Transverse colon (tissue), 4 donors: ENCODE results near the gene CDH13. TPM values are rescaled to one million over a fixed set of nuclear protein-coding genes. Genes with fewer than 3 reads are reported as not detected.

Experiments
- DNase-seq: peaks from one replicate; pipeline ENCODE4 v3.0.0-alpha.2; 2019
- H3K27ac ChIP-seq, 4 donors: fragments of 200-600 bp; sonication (generic); 2 replicates each; pipeline ENCODE4 v1.5.1; 2016 to 2018; ENCODE audit warnings: inconsistent platforms in 4 of 4
- H3K27me3 ChIP-seq: fragments of 200-600 bp; sonication (generic); 2 replicates; pipeline ENCODE4 v1.5.1; 2017; ENCODE audit warnings: inconsistent platforms
- H3K36me3 ChIP-seq, 4 donors: fragments of 200-600 bp; sonication (generic); 2 replicates each; pipeline ENCODE4 v1.5.1; 2017 to 2019; ENCODE audit warnings: inconsistent platforms in 4 of 4
- H3K4me1 ChIP-seq, 4 donors: fragments of 200-600 bp; sonication (generic); 2 replicates each; pipeline ENCODE4 v1.5.1; 2017 to 2020; ENCODE audit warnings: inconsistent platforms in 4 of 4
- H3K4me3 ChIP-seq, 4 donors: fragments of 200-600 bp; sonication (generic); 1 replicate in 1 of 4; 2 replicates in 3 of 4; pipeline versions ENCODE4 v1.5.1 to v1.6.1; 2017 to 2019; ENCODE audit warnings: inconsistent platforms in 4 of 4
- H3K9me3 ChIP-seq, 2 donors: fragments of 200-600 bp; sonication (generic); 2 replicates each; pipeline ENCODE4 v1.5.1; 2017 to 2019; ENCODE audit warnings: inconsistent platforms in 2 of 2
- EP300 ChIP-seq: sonication (generic); formaldehyde crosslinking; IDR thresholded peaks from one replicate; pipeline ENCODE4 v1.6.1; 2017; ENCODE audit warnings: antibody characterized with exemption, low read depth
- POLR2A ChIP-seq: fragments of 450-650 bp; IDR thresholded peaks from one replicate; pipeline ENCODE4 v1.6.1; 2016; ENCODE audit warnings: antibody characterized with exemption, mild to moderate bottlenecking, moderate library complexity
- POLR2AphosphoS5 ChIP-seq, 3 donors: sonication (generic); formaldehyde crosslinking; IDR thresholded peaks; one replicate each; pipeline ENCODE4 v1.6.1; 2016; ENCODE audit warnings: antibody characterized with exemption in 3 of 3
- WGBS, 2 donors: methylation state at CpG; one replicate each; pipeline ENCODE4 v1.1.5; 2018; ENCODE audit warnings: low coverage in 1 of 2; 5-methylcytosine and 5-hydroxymethylcytosine counted together
- in situ Hi-C, 4 donors: fragments of 200-750 bp; cut with MboI; loops; one replicate each; pipeline versions ENCODE4 v1.15.0 to v1.15.1; 2017; ENCODE audit warnings: low sequenced_read_pairs in 3 of 4, low pct_ligation_motif_present in 1 of 4, low pct_unique_long_range_greater_than_20kb in 1 of 4
- intact Hi-C: fragments of 100-400 bp; cut with DNase I; formaldehyde crosslinking; loops from one replicate; pipeline ENCODE4 v1.15.1; 2023; ENCODE audit warnings: low total_unique reads
- total RNA-seq, 4 donors: library from RNA; depleted of rRNA; stranded (reverse); fragments of >200 nt; gene quantifications; one replicate each; pipeline ENCODE4 v1.1.0, GENCODE V29; 2016
- TF ChIP-seq, protein P1 (sequence below), 5 experiments: fragments of 200-600 bp in 3 of 5; fragments of 450-650 bp in 2 of 5; sonication (generic) in 3 of 5; IDR thresholded peaks; 1 replicate in 2 of 5; 2 replicates in 3 of 5; pipeline ENCODE4 v1.5.1; 2016 to 2017; ENCODE audit warnings: antibody characterized with exemption in 5 of 5, inconsistent platforms in 3 of 5, mild to moderate bottlenecking in 2 of 5, moderate library complexity in 1 of 5

CDH13 gene
- total RNA-seq, 4 donors from 2014 or later, result 3.8 to 28.1 (median 5.8) TPM

DNA sequence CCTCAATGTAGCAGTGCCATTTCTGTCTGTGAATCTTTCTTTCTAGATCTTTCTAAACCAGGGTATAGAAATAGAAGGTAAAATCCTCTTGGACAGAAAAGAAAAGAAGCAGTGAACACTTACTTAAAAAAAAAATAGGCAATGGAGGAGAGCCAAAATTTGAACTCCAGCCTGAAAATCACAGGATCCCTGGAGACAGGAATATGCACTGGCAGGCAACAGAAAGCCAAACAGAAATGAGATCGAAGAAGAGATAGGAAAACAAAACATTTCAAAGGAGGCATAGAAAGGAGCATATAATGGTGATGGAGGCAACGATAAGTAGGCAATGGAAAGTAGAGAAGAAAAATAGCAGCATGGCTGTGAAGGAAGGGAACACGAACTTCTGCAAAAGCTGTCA, 927.3 kb downstream of the CDH13 start:
- DNase-seq, result no peak
- H3K27me3 ChIP-seq, result no peaks in the 10 kb centered on the region
- H3K36me3 ChIP-seq, result no peaks in the 10 kb centered on the region
- in situ Hi-C loops, result no loop called here
- no peaks in the 10 kb centered on the region for H3K9me3 ChIP-seq
- 55 to 67% methylated on average over 3 of the region's 3 CpGs for WGBS, 2 donors
- intact Hi-C loops, result no loop called here
- no peak overlapping the region for H3K27ac ChIP-seq
- H3K4me3 ChIP-seq, result no peak overlapping the region
- no peaks in the 10 kb centered on the region for H3K4me1 ChIP-seq
- no peak for TF ChIP-seq POLR2A
- TF ChIP-seq, protein P1, sequence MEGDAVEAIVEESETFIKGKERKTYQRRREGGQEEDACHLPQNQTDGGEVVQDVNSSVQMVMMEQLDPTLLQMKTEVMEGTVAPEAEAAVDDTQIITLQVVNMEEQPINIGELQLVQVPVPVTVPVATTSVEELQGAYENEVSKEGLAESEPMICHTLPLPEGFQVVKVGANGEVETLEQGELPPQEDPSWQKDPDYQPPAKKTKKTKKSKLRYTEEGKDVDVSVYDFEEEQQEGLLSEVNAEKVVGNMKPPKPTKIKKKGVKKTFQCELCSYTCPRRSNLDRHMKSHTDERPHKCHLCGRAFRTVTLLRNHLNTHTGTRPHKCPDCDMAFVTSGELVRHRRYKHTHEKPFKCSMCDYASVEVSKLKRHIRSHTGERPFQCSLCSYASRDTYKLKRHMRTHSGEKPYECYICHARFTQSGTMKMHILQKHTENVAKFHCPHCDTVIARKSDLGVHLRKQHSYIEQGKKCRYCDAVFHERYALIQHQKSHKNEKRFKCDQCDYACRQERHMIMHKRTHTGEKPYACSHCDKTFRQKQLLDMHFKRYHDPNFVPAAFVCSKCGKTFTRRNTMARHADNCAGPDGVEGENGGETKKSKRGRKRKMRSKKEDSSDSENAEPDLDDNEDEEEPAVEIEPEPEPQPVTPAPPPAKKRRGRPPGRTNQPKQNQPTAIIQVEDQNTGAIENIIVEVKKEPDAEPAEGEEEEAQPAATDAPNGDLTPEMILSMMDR (IDR thresholded peaks at IDR 0.05), result no peak
- TF ChIP-seq EP300, result no peak
- TF ChIP-seq POLR2AphosphoS5 (IDR thresholded peaks at IDR 0.05), result no peak

DNA sequence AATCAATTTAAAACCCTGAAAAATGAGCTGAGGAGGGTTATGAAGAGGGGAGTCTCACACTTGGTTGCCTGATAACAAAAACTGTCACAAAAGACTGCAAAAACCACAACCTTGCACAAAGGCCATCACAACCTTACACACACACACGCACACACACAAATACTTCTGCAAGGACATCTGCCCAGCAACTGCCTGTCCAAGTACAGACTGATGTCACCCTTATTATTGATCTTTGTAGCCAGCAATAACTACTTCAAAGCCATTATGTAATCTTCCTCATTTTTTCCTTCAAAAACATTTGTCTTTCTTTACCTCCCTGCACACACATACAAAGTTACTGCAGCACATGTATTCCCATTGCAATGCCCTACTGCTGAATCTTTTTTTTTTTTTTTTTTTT, 927.8 kb downstream of the CDH13 start:
- H3K4me3 ChIP-seq, result no peak overlapping the region
- intact Hi-C loops (no loop called here), in situ Hi-C loops (no loop called here)
- H3K27ac ChIP-seq, result no peak overlapping the region
- TF ChIP-seq EP300, result no peak
- TF ChIP-seq POLR2AphosphoS5 (IDR thresholded peaks at IDR 0.05), result no peak
- no peak for TF ChIP-seq POLR2A
- TF ChIP-seq, protein P1 (IDR thresholded peaks at IDR 0.05), result no peak
- WGBS, 2 donors, result 88 to 100% methylated on average over 1 of the region's 1 CpG
- no peaks in the 10 kb centered on the region for H3K36me3 ChIP-seq
- no peaks in the 10 kb centered on the region for H3K4me1 ChIP-seq
- no peaks in the 10 kb centered on the region for H3K9me3 ChIP-seq
- H3K27me3 ChIP-seq, result no peaks in the 10 kb centered on the region
- no peak for DNase-seq

DNA sequence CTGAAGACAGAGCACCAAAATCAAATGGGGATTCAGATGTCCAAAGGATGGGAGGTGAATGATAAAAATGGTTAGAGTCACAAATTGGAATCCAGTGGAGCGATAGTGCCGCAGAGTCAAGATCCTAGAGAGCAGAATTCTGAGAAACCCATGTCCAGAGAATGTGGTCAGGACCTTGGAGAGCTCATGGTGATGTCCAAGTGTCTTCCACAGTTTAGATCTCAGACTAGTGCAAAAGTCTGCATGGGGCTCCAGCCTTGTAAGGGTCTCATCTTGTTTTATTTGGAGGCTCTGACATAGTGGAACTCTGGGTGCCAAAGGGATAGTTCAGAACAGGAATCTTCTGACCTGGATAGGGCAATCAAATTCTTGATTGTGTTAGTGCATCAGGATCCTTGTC, 935.1 kb downstream of the CDH13 start:
- TF ChIP-seq POLR2AphosphoS5 (IDR thresholded peaks at IDR 0.05), result no peak
- TF ChIP-seq POLR2A, result no peak
- TF ChIP-seq EP300, result no peak
- TF ChIP-seq, protein P1 (IDR thresholded peaks at IDR 0.05), result no peak
- no peak overlapping the region for H3K27ac ChIP-seq
- no peak for DNase-seq
- no peaks in the 10 kb centered on the region for H3K4me1 ChIP-seq
- no peaks in the 10 kb centered on the region for H3K36me3 ChIP-seq
- in situ Hi-C loops, result no loop called here
- no peaks in the 10 kb centered on the region for H3K9me3 ChIP-seq
- no peaks in the 10 kb centered on the region for H3K27me3 ChIP-seq
- intact Hi-C loops, result no loop called here
- no peak overlapping the region for H3K4me3 ChIP-seq
- WGBS, 2 donors, result 87 to 100% methylated on average over 2 of the region's 2 CpGs

DNA sequence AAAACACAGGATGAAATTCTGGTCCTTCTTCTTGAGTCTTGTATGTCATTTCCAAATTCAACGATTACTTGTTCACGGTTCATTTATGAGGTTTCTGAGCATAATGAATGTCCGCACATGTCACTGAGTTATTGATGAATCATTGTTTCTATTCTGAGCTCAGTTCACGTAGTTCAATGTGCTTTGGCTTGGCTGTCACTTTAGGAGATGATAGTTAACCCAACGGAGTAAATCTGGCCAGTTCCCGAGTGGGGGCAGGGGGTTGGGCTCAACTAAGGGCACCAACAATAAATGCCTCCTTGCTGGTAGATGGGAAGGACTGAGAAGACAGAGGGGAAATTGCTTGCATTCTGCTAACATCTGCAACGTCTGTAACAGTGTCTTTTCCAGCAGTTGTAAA, 941.6 kb downstream of the CDH13 start:
- DNase-seq, result no peak
- in situ Hi-C loops, result no loop called here
- TF ChIP-seq POLR2A, result no peak
- no peak for TF ChIP-seq POLR2AphosphoS5 (IDR thresholded peaks at IDR 0.05)
- TF ChIP-seq, protein P1 (IDR thresholded peaks at IDR 0.05), result no peak
- TF ChIP-seq EP300, result no peak
- Histone ChIP-seq H3K4me1 (no peaks in the 10 kb centered on the region), H3K4me3 (no peak overlapping the region), H3K9me3 (no peaks in the 10 kb centered on the region), H3K27me3 (no peaks in the 10 kb centered on the region), H3K36me3 (no peaks in the 10 kb centered on the region), H3K27ac (no peak overlapping the region)
- WGBS, 2 donors, result 58 to 67% methylated on average over 5 to 7 of the region's 7 CpGs
- intact Hi-C loops, result no loop called here
